ENCODE results near the gene TRIM65. TPM values are rescaled to one million over a fixed set of nuclear protein-coding genes. Genes with fewer than 3 reads are reported as not detected.
A peak's percentile ranks its signal among the peaks of the same experiment; 100 is the strongest.
"Not testable (repeated sequence)": the region's sequence is repeated elsewhere in the genome, so short reads cannot be mapped to it uniquely, and the experiment has no call there.

Gene TRIM65
- total and polyA plus RNA-seq, 2 of the 13 experiments (the other 11 are each of a cell fraction or from before 2014, with no cell fraction given): 10.3 to 22.4 TPM

GRCh38 chr17:75859358-75859757 is 37.4 kb downstream of the TRIM65 start:
- CTCF ChIA-PET (ENCODE audit: low intra/inter-chr PET ratio, low total read pairs); DNase-seq (ENCODE audit: low spot score); H3K79me2 ChIP-seq (ENCODE audit: insufficient read depth, low read length); H3K4me3 ChIP-seq (replicated peaks in 1 of 3; ENCODE audit: insufficient read depth in 1 of 3, low read depth in 2 of 3, low read length in 3 of 3); H3K9ac ChIP-seq (ENCODE audit: insufficient read depth, low read depth, low read length); FAIRE-seq; H2AFZ ChIP-seq (ENCODE audit: low read length); H3K9me3 ChIP-seq (ENCODE audit: low read length); in situ Hi-C loops (cut with HindIII; ENCODE audit: extremely low pct_ligation_motif_present, low pct_unique_long_range_greater_than_20kb); H3K36me3 ChIP-seq (replicated peaks in 1 of 2; ENCODE audit: control insufficient read depth in 1 of 2, insufficient read depth in 2 of 2, low read length in 2 of 2); H3K27ac ChIP-seq (ENCODE audit: extremely low read length, insufficient read depth, low read length); H4K20me1 ChIP-seq (ENCODE audit: insufficient read depth, low read length); BruUV-seq (replicated peaks); H3K27me3 ChIP-seq (ENCODE audit: control insufficient read depth in 1 of 2, insufficient read depth in 2 of 2, low read length in 2 of 2); ATAC-seq: not testable (repeated sequence)
- TF ChIP-seq, protein P1, sequence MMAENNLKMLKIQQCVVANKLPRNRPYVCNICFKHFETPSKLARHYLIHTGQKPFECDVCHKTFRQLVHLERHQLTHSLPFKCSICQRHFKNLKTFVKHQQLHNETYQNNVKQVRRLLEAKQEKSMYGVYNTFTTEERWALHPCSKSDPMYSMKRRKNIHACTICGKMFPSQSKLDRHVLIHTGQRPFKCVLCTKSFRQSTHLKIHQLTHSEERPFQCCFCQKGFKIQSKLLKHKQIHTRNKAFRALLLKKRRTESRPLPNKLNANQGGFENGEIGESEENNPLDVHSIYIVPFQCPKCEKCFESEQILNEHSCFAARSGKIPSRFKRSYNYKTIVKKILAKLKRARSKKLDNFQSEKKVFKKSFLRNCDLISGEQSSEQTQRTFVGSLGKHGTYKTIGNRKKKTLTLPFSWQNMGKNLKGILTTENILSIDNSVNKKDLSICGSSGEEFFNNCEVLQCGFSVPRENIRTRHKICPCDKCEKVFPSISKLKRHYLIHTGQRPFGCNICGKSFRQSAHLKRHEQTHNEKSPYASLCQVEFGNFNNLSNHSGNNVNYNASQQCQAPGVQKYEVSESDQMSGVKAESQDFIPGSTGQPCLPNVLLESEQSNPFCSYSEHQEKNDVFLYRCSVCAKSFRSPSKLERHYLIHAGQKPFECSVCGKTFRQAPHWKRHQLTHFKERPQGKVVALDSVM (CRISPR knock-in tag; IDR thresholded peaks at IDR 0.05): peak; percentile 52; the same call in 1 of the 2 replicates
- peak; percentile 45; the same call in 1 of the 2 replicates for TF ChIP-seq ZNF121 (CRISPR knock-in tag; IDR thresholded peaks at IDR 0.05)
- Histone ChIP-seq H3K4me2 (ENCODE audit: low read depth, low read length) (peak overlapping the region; percentile 68; the same call in 1 of the 2 replicates), H3K4me1 (ENCODE audit: insufficient read depth, low read length) (peaks cover 54% of the 10 kb centered on the region)
- WGBS (ENCODE audit: low lambda C conversion rate): 60% methylated on average over 10 of the region's 10 CpGs
- intact Hi-C loops (cut with micrococcal nuclease; ENCODE audit: unreplicated experiment): loop anchor here (1.0 to 5.0 kb wide), 2 partner anchors 33 to 43 kb away; no protein-coding TSS in a partner anchor
- POLR2A ChIA-PET: interaction anchor here (1.7 to 12.8 kb wide), 4 partner anchors 14 to 80 kb away, joined by 11 to 454 read pairs (median 153); partner anchors contain the start of genes TRIM47 and UNC13D

GRCh38 chr17:75856062-75856756 is 40.5 kb downstream of the TRIM65 start:
- BruUV-seq (replicated peaks): TSS peak; percentile 89
- peaks cover 53% of the 10 kb centered on the region for H3K4me1 ChIP-seq (ENCODE audit: insufficient read depth, low read length)
- peak; percentile 62 for ATAC-seq
- peaks cover 2 to 3% of the 10 kb centered on the region in 2 experiments; a peak in 4 of 5 replicates for H3K36me3 ChIP-seq (replicated peaks in 1 of 2; ENCODE audit: control insufficient read depth in 1 of 2, insufficient read depth in 2 of 2, low read length in 2 of 2)
- H3K4me2 ChIP-seq (ENCODE audit: low read depth, low read length): peak overlapping the region; percentile 97
- H3K27me3 ChIP-seq (ENCODE audit: control insufficient read depth in 1 of 2, insufficient read depth in 2 of 2, low read length in 2 of 2): no peaks in the 10 kb centered on the region; a peak in 1 of 5 replicates
- peak overlapping the region; percentile 89 for H3K9ac ChIP-seq (ENCODE audit: insufficient read depth, low read depth, low read length)
- H2AFZ ChIP-seq (ENCODE audit: low read length): no peak overlapping the region
- H3K4me3 ChIP-seq (replicated peaks in 1 of 3; ENCODE audit: insufficient read depth in 1 of 3, low read depth in 2 of 3, low read length in 3 of 3): peak overlapping the region; percentile 78 to 90 (median 81)
- intact Hi-C loops (cut with micrococcal nuclease; ENCODE audit: unreplicated experiment) (loop anchor here (5.0 kb wide), 1 partner anchor 36 kb away; no protein-coding TSS in a partner anchor), in situ Hi-C loops (cut with HindIII; ENCODE audit: extremely low pct_ligation_motif_present, low pct_unique_long_range_greater_than_20kb) (no loop called here)
- H4K20me1 ChIP-seq (ENCODE audit: insufficient read depth, low read length): peaks cover 4% of the 10 kb centered on the region; the same call in 1 of the 2 replicates
- ChIA-PET CTCF (ENCODE audit: low intra/inter-chr PET ratio, low total read pairs) (interaction anchor here (1.1 kb wide), 2 partner anchors 20 to 22 kb away, joined by 3 read pairs; partner anchors contain the start of gene TRIM47), POLR2A (interaction anchor here (0.6 to 12.8 kb wide), 27 partner anchors 9 to 359 kb away, joined by 3 to 454 read pairs (median 10); partner anchors contain the start of genes ACOX1, GALK1, MRPL38 and RECQL5)
- peak; percentile 34 for FAIRE-seq
- H3K79me2 ChIP-seq (ENCODE audit: insufficient read depth, low read length): peaks cover 17% of the 10 kb centered on the region
- under 1% methylated on average over 20 of the region's 24 CpGs for WGBS (ENCODE audit: low lambda C conversion rate)
- H3K27ac ChIP-seq (ENCODE audit: extremely low read length, insufficient read depth, low read length): peak overlapping the region; percentile 89
- peak; percentile 64 for DNase-seq (ENCODE audit: low spot score)
- H3K9me3 ChIP-seq (ENCODE audit: low read length): no peaks in the 10 kb centered on the region
- no peak for TF ChIP-seq ZNF136 (CRISPR knock-in tag; IDR thresholded peaks at IDR 0.05; ENCODE audit: low read depth)
- TF ChIP-seq PBX2 (CRISPR knock-in tag; IDR thresholded peaks at IDR 0.05): no peak
- TF ChIP-seq AGO1 (IDR thresholded peaks at IDR 0.05; ENCODE audit: low read depth, low read length, poor library complexity, severe bottlenecking): no peak
- TF ChIP-seq, protein P2, sequence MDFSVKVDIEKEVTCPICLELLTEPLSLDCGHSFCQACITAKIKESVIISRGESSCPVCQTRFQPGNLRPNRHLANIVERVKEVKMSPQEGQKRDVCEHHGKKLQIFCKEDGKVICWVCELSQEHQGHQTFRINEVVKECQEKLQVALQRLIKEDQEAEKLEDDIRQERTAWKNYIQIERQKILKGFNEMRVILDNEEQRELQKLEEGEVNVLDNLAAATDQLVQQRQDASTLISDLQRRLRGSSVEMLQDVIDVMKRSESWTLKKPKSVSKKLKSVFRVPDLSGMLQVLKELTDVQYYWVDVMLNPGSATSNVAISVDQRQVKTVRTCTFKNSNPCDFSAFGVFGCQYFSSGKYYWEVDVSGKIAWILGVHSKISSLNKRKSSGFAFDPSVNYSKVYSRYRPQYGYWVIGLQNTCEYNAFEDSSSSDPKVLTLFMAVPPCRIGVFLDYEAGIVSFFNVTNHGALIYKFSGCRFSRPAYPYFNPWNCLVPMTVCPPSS (IDR thresholded peaks at IDR 0.05): no peak
- TF ChIP-seq EP300 (IDR thresholded peaks at IDR 0.05; ENCODE audit: low read depth in 2 of 2, low read length in 2 of 2): no peak
- TF ChIP-seq EP300 (CRISPR knock-in tag; IDR thresholded peaks at IDR 0.05; ENCODE audit: borderline replicate concordance): peak; percentile 23; the same call in 1 of the 2 replicates
- TF ChIP-seq RAD21 (CRISPR knock-in tag; IDR thresholded peaks at IDR 0.05): no peak
- TF ChIP-seq ZNF33B (CRISPR knock-in tag; IDR thresholded peaks at IDR 0.05): peak; percentile 28; the same call in 1 of the 2 replicates

Data from HepG2 (cell line).